ENCODE measurements around the gene HLCS. TPM values are rescaled to one million over a fixed set of nuclear protein-coding genes. Genes with fewer than 3 reads are reported as not detected.

Gene HLCS
- total RNA-seq, 1 donor, result 59.7 TPM

DNA sequence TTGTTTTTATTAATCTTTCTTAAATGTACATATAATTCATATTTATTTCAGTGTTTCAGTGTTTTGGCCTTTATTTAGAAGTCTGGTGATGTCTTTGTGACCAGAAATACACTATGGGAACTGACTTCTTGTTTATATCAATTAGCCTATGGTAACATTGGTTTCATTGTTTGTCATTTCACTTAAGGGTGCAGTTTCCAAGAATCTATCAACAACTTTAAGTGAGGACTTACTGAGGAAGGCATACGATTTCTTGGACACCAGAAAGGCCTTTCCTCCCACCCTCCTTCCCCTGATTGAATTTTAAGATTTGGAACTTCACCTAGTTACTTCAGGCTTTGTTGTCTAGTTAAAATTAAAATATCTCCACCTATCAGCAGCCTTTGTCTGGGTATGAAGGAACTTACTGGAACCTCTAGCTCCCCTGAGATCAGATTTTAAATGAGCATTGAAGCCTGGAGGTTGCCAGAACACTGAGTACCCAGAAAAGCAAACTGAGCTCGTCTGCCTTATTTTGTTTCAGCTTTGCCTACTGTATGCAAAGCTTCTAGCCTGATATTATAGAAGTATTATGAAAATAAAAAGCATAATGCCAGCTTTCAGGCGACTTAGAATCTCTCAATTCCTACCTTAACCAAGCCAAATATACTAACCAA lies 34.2 kb downstream of the HLCS start:
- Histone ChIP-seq H3K27me3 (ENCODE audit: insufficient read depth, low read length) (no peaks in the 10 kb centered on the region), H3K36me3 (ENCODE audit: insufficient read depth, low read length) (peaks cover 31% of the 10 kb centered on the region), H3K27ac (ENCODE audit: low read depth, low read length) (no peak overlapping the region), H3K79me2 (ENCODE audit: insufficient read depth, low read length) (no peaks in the 10 kb centered on the region), H3K9me3 (ENCODE audit: low read depth, low read length) (no peaks in the 10 kb centered on the region), H2AFZ (ENCODE audit: low read length) (no peak overlapping the region), H4K20me1 (ENCODE audit: insufficient read depth, low read length) (no peaks in the 10 kb centered on the region), H3K4me3 (ENCODE audit: insufficient read depth, low read length) (no peak overlapping the region), H3K4me1 (ENCODE audit: insufficient read depth, low read length) (peaks cover 11% of the 10 kb centered on the region), H3K4me2 (ENCODE audit: insufficient read depth, low read length) (no peak overlapping the region)
- DNase-seq (ENCODE audit: insufficient read length, low spot score, missing footprints), result no peak
- TF ChIP-seq, protein P1, sequence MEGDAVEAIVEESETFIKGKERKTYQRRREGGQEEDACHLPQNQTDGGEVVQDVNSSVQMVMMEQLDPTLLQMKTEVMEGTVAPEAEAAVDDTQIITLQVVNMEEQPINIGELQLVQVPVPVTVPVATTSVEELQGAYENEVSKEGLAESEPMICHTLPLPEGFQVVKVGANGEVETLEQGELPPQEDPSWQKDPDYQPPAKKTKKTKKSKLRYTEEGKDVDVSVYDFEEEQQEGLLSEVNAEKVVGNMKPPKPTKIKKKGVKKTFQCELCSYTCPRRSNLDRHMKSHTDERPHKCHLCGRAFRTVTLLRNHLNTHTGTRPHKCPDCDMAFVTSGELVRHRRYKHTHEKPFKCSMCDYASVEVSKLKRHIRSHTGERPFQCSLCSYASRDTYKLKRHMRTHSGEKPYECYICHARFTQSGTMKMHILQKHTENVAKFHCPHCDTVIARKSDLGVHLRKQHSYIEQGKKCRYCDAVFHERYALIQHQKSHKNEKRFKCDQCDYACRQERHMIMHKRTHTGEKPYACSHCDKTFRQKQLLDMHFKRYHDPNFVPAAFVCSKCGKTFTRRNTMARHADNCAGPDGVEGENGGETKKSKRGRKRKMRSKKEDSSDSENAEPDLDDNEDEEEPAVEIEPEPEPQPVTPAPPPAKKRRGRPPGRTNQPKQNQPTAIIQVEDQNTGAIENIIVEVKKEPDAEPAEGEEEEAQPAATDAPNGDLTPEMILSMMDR (IDR thresholded peaks at IDR 0.05; ENCODE audit: extremely low read depth, low read depth, low read length), result no peak

DNA sequence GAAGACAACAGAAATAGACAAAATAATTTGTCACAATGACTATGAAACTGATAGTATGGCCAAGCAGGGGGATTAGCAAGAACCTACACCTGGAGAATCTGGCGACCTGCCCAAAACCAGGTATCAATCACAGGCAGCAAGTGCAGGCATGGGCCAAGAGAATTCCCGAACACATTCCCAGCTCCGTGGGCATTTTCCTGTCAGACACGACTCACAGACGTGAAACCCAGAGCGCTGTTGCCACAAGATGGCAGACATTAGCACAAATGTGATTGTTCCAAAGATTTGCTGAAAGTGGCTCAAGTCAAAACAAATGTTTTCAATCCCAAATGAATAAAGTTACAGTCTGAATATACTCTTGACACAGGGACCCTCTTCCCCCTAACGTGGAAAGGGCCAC lies 36.8 kb downstream of the HLCS start:
- H3K4me2 ChIP-seq (ENCODE audit: insufficient read depth, low read length), result no peak overlapping the region
- TF ChIP-seq, protein P1 (IDR thresholded peaks at IDR 0.05; ENCODE audit: extremely low read depth, low read depth, low read length), result peak; percentile 41
- no peak for DNase-seq (ENCODE audit: insufficient read length, low spot score, missing footprints)

DNA sequence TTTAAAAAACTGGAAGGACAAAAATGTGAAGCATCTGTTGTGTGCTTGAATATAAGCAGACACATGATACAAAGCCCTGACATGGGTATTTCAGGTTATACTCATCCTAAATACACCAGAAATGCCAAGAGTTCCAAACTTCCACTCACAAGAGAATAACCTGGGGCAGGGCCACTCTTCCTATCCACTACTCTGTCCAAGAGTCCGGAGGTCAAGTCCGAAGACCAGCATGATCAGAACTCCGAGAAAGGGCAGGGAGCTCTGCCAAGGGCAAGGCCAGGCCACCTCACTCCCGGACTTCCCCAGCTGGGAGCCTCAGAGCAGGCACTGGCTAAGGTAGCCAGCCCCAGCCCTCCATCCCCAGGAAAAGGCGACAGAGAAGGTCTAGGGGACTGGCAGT lies 37.5 kb downstream of the HLCS start:
- TF ChIP-seq, protein P1 (IDR thresholded peaks at IDR 0.05; ENCODE audit: extremely low read depth, low read depth, low read length), result no peak
- Histone ChIP-seq H3K4me1 (ENCODE audit: insufficient read depth, low read length) (peaks cover 14% of the 10 kb centered on the region), H3K36me3 (ENCODE audit: insufficient read depth, low read length) (peaks cover 20% of the 10 kb centered on the region), H3K79me2 (ENCODE audit: insufficient read depth, low read length) (peaks cover 4% of the 10 kb centered on the region), H3K27me3 (ENCODE audit: insufficient read depth, low read length) (no peaks in the 10 kb centered on the region), H3K27ac (ENCODE audit: low read depth, low read length) (peak overlapping the region; percentile 7), H4K20me1 (ENCODE audit: insufficient read depth, low read length) (no peaks in the 10 kb centered on the region), H2AFZ (ENCODE audit: low read length) (no peak overlapping the region), H3K4me2 (ENCODE audit: insufficient read depth, low read length) (no peak overlapping the region), H3K4me3 (ENCODE audit: insufficient read depth, low read length) (no peak overlapping the region), H3K9me3 (ENCODE audit: low read depth, low read length) (no peaks in the 10 kb centered on the region)
- DNase-seq (ENCODE audit: insufficient read length, low spot score, missing footprints), result no peak

More for the DNA sequence above, 36.8 kb downstream of the HLCS start:
- H3K9me3 ChIP-seq (ENCODE audit: low read depth, low read length), result no peaks in the 10 kb centered on the region
- peak overlapping the region; percentile 46 for H3K27ac ChIP-seq (ENCODE audit: low read depth, low read length)
- no peaks in the 10 kb centered on the region for H4K20me1 ChIP-seq (ENCODE audit: insufficient read depth, low read length)
- H3K4me1 ChIP-seq (ENCODE audit: insufficient read depth, low read length), result peaks cover 14% of the 10 kb centered on the region
- H3K27me3 ChIP-seq (ENCODE audit: insufficient read depth, low read length), result no peaks in the 10 kb centered on the region
- peaks cover 21% of the 10 kb centered on the region for H3K36me3 ChIP-seq (ENCODE audit: insufficient read depth, low read length)
- peak overlapping the region; percentile 42 for H2AFZ ChIP-seq (ENCODE audit: low read length)
- peaks cover 2% of the 10 kb centered on the region for H3K79me2 ChIP-seq (ENCODE audit: insufficient read depth, low read length)
- no peak overlapping the region for H3K4me3 ChIP-seq (ENCODE audit: insufficient read depth, low read length)

DNA sequence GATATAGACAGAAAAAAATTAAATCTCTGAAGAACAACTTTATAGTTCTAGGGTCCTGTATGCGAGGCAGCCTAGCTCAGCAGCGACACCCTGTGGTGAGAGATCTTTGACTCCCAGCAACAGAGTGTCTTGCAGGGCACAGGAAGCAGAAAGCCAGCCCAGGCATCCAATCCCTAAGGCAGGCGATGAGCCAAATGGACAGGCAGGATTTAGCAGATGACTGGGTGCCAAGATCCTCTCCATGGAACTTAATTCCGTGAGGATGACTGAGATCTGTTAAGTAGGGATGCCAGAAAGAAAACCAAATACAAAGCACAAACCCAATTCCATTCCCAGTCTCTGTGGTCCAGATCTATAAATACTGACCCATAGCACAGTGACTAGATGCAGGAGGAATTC lies 38.8 kb downstream of the HLCS start:
- no peaks in the 10 kb centered on the region for H3K27me3 ChIP-seq (ENCODE audit: insufficient read depth, low read length)
- no peak overlapping the region for H3K4me3 ChIP-seq (ENCODE audit: insufficient read depth, low read length)
- TF ChIP-seq, protein P1 (IDR thresholded peaks at IDR 0.05; ENCODE audit: extremely low read depth, low read depth, low read length), result peak; percentile 99
- no peaks in the 10 kb centered on the region for H4K20me1 ChIP-seq (ENCODE audit: insufficient read depth, low read length)
- peak overlapping the region; percentile 69 for H3K27ac ChIP-seq (ENCODE audit: low read depth, low read length)
- peaks cover 7% of the 10 kb centered on the region for H3K79me2 ChIP-seq (ENCODE audit: insufficient read depth, low read length)
- peak overlapping the region; percentile 62 for H3K4me2 ChIP-seq (ENCODE audit: insufficient read depth, low read length)
- no peak overlapping the region for H2AFZ ChIP-seq (ENCODE audit: low read length)
- peaks cover 13% of the 10 kb centered on the region for H3K36me3 ChIP-seq (ENCODE audit: insufficient read depth, low read length)
- peak; percentile 98 for DNase-seq (ENCODE audit: insufficient read length, low spot score, missing footprints)
- peaks cover 14% of the 10 kb centered on the region for H3K4me1 ChIP-seq (ENCODE audit: insufficient read depth, low read length)
- H3K9me3 ChIP-seq (ENCODE audit: low read depth, low read length), result no peaks in the 10 kb centered on the region

All from osteoblast (primary cell).